Astrocyte of the cerebellum (primary cell): ENCODE data around the gene CIAO1.
"Not testable (repeated sequence)": the region's sequence is repeated elsewhere in the genome, so short reads cannot be mapped to it uniquely, and the experiment has no call there.

Source experiments
- DNase-seq: peaks from one replicate; pipeline ENCODE4 v3.0.0-alpha.2; 2011; ENCODE audit warnings: low read depth
- H3K4me3 ChIP-seq: 2 replicates; pipeline ENCODE4 v1.5.1; 2011; ENCODE audit warnings: mild to moderate bottlenecking, low read depth, low read length, moderate library complexity
- in situ Hi-C: cut with HindIII; loops from 2 replicates; pipeline ENCODE4 v1.10.0; 2017; ENCODE audit warnings: low sequenced_read_pairs
- TF ChIP-seq, protein P1 (sequence below): IDR thresholded peaks from 2 replicates; pipeline ENCODE4 v1.5.1; 2012; ENCODE audit warnings: low read length, low read depth, moderate library complexity, mild to moderate bottlenecking; ENCODE audit errors: missing control alignments

Gene CIAO1

DNA sequence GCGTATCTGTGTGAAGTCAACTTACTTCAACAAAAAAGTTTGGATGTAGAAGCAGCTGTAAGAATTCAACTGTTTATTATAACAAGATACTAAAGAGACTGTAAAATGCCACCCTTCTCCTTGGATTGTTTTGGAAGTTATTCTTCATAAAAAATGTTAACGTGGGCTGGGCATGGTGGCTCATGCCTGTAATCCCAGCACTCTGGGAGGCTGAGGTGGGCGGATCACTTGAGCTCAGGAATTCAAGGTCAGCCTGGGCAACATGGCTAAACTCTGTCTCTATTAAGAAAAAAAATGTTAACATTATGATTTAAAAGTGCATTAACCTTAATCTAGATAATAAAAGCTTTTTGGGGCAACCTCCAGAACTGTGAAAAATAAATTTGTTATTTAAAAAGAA is 7.7 kb downstream of the CIAO1 start:
- no peak for DNase-seq
- no peak overlapping the region for H3K4me3 ChIP-seq
- TF ChIP-seq, protein P1, sequence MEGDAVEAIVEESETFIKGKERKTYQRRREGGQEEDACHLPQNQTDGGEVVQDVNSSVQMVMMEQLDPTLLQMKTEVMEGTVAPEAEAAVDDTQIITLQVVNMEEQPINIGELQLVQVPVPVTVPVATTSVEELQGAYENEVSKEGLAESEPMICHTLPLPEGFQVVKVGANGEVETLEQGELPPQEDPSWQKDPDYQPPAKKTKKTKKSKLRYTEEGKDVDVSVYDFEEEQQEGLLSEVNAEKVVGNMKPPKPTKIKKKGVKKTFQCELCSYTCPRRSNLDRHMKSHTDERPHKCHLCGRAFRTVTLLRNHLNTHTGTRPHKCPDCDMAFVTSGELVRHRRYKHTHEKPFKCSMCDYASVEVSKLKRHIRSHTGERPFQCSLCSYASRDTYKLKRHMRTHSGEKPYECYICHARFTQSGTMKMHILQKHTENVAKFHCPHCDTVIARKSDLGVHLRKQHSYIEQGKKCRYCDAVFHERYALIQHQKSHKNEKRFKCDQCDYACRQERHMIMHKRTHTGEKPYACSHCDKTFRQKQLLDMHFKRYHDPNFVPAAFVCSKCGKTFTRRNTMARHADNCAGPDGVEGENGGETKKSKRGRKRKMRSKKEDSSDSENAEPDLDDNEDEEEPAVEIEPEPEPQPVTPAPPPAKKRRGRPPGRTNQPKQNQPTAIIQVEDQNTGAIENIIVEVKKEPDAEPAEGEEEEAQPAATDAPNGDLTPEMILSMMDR: no peak
- in situ Hi-C loops: no loop called here

DNA sequence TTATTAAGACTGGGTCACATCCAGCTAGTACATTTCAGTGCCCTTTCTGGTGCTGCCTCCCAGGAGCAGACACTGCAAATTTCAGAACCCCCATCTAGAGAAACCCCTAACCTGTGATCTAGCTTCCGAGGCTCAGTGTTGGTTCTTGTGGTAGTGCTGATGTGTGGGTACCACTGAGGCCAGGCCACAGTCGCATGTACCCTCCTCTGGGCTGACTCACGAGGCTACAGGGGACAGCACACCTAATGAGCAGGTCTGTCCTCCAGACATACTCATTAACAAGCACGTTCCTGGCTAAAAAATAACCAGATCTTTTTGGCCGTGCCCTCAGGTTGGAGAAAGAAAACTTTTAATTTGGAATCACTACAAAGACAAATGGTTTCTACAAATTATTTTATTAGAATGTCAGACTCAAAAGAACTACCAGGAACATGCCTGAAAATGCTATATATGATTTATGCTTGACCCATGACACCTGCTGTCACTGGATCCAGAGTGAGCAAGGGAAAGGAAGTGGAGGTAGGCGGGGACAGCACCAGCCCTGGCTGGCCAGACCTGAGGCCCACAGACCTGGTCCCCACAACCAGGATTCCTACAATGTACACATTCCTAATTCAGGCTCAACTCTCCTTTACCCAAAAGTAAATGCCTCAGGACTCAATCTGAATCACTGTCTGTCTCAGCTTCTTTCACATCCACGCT is 8.5 kb downstream of the CIAO1 start:
- TF ChIP-seq, protein P1: no peak
- DNase-seq: no peak
- in situ Hi-C loops: loop anchor here (25.0 kb wide), 1 partner anchor 263 kb away; the partner anchor contains the start of gene ARID5A
- no peak overlapping the region for H3K4me3 ChIP-seq

DNA sequence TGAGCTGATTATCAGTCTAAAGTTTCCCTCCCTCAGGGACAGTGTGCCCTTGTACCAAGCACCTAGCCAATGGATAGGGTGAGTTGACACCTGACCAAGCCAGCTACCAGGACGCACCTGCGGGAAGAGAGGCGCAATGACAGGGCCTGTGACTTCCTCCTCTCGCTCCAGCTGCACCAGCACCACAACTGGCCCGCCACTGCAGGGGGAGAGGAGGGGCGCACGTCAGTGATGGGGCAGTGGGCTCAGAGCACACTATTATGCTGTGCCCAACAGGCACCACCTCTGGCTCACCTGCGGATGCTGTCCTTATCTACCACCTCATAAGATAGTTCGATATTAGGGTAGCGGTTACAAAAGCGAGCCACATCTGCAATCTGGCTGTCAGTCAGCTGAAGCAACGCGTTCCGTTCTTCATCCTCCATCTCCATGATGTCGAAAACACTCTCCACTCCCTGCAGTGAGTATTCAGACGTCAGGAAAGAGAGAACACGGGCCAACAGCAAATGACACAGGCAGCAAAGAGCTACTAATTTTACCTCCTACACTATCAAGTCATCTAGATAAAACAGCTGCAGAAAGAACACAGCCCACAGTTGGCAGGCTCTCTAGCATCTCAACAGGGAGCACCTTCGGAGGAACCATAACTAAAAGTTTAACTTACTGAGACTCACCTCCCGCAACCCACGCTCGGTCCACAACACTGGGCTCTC is 10.9 kb downstream of the CIAO1 start:
- DNase-seq: no peak
- in situ Hi-C loops: loop anchor here (25.0 kb wide), 1 partner anchor 260 kb away; the partner anchor contains the start of gene ARID5A
- H3K4me3 ChIP-seq: no peak overlapping the region
- TF ChIP-seq, protein P1: no peak

DNA sequence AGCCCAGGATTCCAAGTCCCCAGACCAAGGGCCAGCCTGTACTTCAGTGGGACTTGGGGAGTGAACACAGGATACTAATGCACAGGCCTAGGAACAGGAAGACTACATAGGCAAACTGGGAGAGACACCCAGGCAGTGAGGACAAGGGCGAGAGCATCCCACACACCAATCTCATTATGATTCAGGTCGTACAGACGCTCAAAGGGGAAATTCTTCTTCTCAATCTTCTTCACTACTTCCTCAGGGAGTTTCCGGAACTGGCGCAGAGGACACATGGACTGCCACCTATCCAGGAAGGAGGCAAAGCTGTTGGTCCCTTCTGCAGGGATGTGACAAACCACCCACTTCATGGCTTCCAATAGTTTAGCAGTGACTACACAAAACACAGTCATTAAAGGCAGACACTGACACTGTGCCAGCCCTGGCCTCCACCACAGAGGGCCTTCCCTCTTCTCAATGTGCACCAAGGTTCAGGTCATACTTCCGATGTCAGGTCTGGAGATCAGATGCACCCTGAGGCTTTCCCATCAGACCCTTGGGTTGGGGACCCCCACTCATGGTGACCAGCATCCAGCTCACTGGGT is 21.3 kb downstream of the CIAO1 start:
- TF ChIP-seq, protein P1: no peak
- in situ Hi-C loops: loop anchor here (25.0 kb wide), 1 partner anchor 250 kb away; the partner anchor contains the start of gene ARID5A
- no peak for DNase-seq
- H3K4me3 ChIP-seq: no peak overlapping the region

DNA sequence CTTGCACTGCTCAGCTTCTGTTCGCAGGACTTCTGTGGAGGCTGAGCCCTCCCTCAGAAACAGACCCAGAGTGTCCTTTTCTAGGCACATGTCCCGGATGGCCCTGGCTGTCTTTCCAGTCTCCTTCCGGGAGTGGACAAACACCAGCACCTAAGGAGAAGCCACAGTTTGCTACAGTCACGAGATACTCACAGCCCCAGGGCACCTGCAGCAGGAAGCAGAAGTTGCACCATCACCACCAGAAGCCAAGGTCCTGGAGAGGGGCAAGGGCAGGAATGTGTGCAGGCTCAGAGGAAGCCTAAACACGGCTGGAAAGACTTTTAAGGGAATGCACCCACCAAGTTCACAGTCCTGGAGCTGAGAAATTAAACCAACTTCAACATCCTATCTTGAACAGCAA is 25.7 kb downstream of the CIAO1 start:
- no peak for DNase-seq
- in situ Hi-C loops: loop anchor here (25.0 kb wide), 1 partner anchor 246 kb away; the partner anchor contains the start of gene ARID5A
- no peak overlapping the region for H3K4me3 ChIP-seq
- TF ChIP-seq, protein P1: no peak

DNA sequence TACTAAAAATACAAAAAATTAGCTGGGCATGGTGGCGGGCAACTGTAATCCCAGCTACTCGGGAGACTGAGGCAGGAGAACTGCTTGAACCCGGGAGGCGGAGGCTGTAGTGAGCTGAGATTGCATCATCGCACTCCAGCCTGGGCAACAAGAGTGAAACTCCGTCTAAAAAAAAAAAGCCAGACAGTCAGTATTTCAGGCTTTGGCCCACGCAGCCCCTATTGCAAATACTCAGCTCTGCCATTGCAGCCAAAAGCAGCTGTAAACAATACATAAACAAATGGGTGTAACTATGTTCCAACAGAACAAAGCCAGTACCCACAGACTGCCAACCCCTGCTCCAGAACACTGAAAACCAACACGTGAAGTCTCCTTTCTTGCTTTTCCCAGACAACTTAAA is 28.2 kb downstream of the CIAO1 start:
- in situ Hi-C loops: loop anchor here (25.0 kb wide), 1 partner anchor 243 kb away; the partner anchor contains the start of gene ARID5A
- not testable (repeated sequence) for DNase-seq, H3K4me3 ChIP-seq

DNA sequence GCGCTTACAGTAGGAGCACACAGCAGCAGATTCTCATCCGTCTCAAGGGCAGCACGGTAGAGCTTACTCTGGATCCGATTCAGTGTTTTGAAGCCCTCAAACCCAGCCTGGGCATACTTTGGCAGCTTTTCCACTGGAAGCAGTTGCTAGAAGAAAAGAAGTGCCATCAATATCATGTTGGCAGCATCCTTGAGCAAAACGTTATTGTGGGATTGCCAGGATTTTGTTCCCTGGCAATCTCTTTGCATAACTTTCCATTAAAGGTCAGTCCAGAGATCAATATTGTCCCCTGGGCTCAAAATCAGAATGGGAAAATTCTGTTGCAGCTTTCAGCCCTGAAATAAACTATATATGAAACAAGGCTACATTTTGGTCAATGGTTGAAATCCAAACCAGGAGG is 30.9 kb downstream of the CIAO1 start:
- in situ Hi-C loops: loop anchor here (25.0 kb wide), 1 partner anchor 240 kb away; the partner anchor contains the start of gene ARID5A
- DNase-seq: no peak
- TF ChIP-seq, protein P1: no peak
- H3K4me3 ChIP-seq: no peak overlapping the region
